Lower lobe of right lung (tissue), 2 donors: ENCODE results near the gene PPARA. TPM values are rescaled to one million over a fixed set of nuclear protein-coding genes. Genes with fewer than 3 reads are reported as not detected.
A peak's percentile ranks its signal among the peaks of the same experiment; 100 is the strongest.

Source experiments
- ATAC-seq, 2 donors: fragments of 200-7000 bp; cut with Tn5 transposase; one replicate each; pipeline ENCODE4 v1.9.1; 2020 to 2022; ENCODE audit warnings: mild to moderate bottlenecking in 2 of 2, moderate library complexity in 2 of 2
- DNase-seq: peaks from one replicate; pipeline ENCODE4 v3.0.0-alpha.2; 2020
- H3K27ac ChIP-seq: fragments of 200-600 bp; one replicate; pipeline ENCODE4 v1.8.0; 2022
- H3K27me3 ChIP-seq: fragments of 200-600 bp; one replicate; pipeline ENCODE4 v1.8.0; 2022; ENCODE audit warnings: low read depth
- H3K36me3 ChIP-seq: fragments of 200-600 bp; one replicate; pipeline ENCODE4 v1.8.0; 2022; ENCODE audit warnings: mild to moderate bottlenecking
- H3K4me1 ChIP-seq: fragments of 200-600 bp; one replicate; pipeline ENCODE4 v1.8.0; 2022
- H3K4me3 ChIP-seq: fragments of 200-600 bp; one replicate; pipeline ENCODE4 v1.8.0; 2022; ENCODE audit warnings: mild to moderate bottlenecking
- H3K9me3 ChIP-seq: fragments of 200-600 bp; one replicate; pipeline ENCODE4 v1.8.0; 2022
- intact Hi-C: fragments of 100-400 bp; cut with DNase I; formaldehyde crosslinking; loops from one replicate; pipeline ENCODE4 v1.11.0; 2022
- total RNA-seq: library from RNA; stranded (reverse); fragmentation: NEBNext Ultra II Directional; extraction: Animal tissue kit (Norgen Biotek cat#: 25700); gene quantifications from one replicate; pipeline ENCODE4 v1.2.1, GENCODE V29; 2021
- TF ChIP-seq, protein P1 (sequence below): fragments of 200-600 bp; IDR thresholded peaks from one replicate; pipeline ENCODE4 v1.8.0; 2022; ENCODE audit warnings: antibody characterized with exemption, mild to moderate bottlenecking
- donor health status: DM: no; HTN: yes; CAD: no; lungs with severe emphysema.

PPARA gene
- total RNA-seq, 1 donor from 2014 or later = 20.5 TPM

DNA sequence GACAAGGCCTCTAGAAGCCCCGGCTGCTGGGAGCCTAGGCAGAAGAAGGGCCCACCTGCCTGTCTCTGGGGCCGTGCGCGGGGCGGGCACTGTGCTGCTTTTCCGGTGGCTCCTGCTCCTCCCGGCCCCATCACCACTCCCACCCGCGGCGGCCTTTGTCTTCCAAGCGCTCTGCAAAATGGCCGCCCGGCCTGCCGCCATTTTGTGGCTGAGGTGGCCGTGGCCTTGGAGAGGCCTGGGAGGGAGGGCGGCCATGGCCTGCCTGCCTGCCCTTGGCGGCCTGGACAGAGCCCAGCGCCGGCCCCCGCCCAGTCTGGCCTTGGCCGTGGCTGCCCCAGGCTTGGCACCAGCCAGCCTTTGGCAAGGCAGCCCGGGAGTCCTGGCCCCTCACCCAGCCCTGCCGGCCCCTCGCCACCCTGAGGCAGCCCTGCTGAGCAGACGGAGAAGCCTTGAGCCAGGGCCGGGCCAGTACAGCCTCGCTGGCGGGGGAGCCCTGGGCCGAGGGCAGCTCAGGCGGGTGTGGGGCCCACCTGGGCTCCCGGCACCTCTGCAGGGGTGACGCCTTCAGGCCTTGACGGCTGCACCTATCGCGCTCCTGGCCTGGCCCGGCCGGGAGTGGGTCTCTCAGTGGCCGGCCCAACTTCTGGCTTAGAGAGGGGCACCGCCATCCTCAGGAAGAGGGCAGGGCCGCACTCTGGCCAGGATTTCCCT, 46.0 kb upstream of the PPARA start:
- peaks cover 83% of the 10 kb centered on the region for H3K4me1 ChIP-seq

GRCh38 chr22:46104881-46105493, 45.3 kb upstream of the PPARA start:
- no peaks in the 10 kb centered on the region for H3K27me3 ChIP-seq
- no peaks in the 10 kb centered on the region for H3K9me3 ChIP-seq
- peak overlapping the region; percentile 21 for H3K4me3 ChIP-seq
- H3K36me3 ChIP-seq = peaks cover 87% of the 10 kb centered on the region
- DNase-seq (no peak), ATAC-seq (peak in 1 of 2 donors; percentile 1)
- H3K4me1 ChIP-seq = peaks cover 89% of the 10 kb centered on the region
- intact Hi-C loops = no loop called here
- TF ChIP-seq, protein P1, sequence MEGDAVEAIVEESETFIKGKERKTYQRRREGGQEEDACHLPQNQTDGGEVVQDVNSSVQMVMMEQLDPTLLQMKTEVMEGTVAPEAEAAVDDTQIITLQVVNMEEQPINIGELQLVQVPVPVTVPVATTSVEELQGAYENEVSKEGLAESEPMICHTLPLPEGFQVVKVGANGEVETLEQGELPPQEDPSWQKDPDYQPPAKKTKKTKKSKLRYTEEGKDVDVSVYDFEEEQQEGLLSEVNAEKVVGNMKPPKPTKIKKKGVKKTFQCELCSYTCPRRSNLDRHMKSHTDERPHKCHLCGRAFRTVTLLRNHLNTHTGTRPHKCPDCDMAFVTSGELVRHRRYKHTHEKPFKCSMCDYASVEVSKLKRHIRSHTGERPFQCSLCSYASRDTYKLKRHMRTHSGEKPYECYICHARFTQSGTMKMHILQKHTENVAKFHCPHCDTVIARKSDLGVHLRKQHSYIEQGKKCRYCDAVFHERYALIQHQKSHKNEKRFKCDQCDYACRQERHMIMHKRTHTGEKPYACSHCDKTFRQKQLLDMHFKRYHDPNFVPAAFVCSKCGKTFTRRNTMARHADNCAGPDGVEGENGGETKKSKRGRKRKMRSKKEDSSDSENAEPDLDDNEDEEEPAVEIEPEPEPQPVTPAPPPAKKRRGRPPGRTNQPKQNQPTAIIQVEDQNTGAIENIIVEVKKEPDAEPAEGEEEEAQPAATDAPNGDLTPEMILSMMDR = no peak
- H3K27ac ChIP-seq = peak overlapping the region; percentile 83

More for the DNA sequence above, 46.0 kb upstream of the PPARA start:
- H3K36me3 ChIP-seq = peaks cover 87% of the 10 kb centered on the region
- peak overlapping the region; percentile 83 for H3K27ac ChIP-seq
- ATAC-seq (no peak), DNase-seq (no peak)
- TF ChIP-seq, protein P1 = no peak
- no peaks in the 10 kb centered on the region for H3K27me3 ChIP-seq
- no peaks in the 10 kb centered on the region for H3K9me3 ChIP-seq
- intact Hi-C loops = no loop called here
- H3K4me3 ChIP-seq = peak overlapping the region; percentile 21

GRCh38 chr22:46105494-46106278, 44.6 kb upstream of the PPARA start:
- peak overlapping the region; percentile 83 for H3K27ac ChIP-seq
- peaks cover 87% of the 10 kb centered on the region for H3K36me3 ChIP-seq
- H3K4me1 ChIP-seq = peaks cover 96% of the 10 kb centered on the region
- no peak overlapping the region for H3K4me3 ChIP-seq
- DNase-seq (no peak), ATAC-seq (peak; percentile 47 to 73)
- H3K9me3 ChIP-seq = no peaks in the 10 kb centered on the region
- TF ChIP-seq, protein P1 = no peak
- H3K27me3 ChIP-seq = no peaks in the 10 kb centered on the region
- intact Hi-C loops = no loop called here

GRCh38 chr22:46106279-46107022, 43.9 kb upstream of the PPARA start:
- intact Hi-C loops = no loop called here
- Histone ChIP-seq H3K4me1 (peaks cover 96% of the 10 kb centered on the region), H3K36me3 (peaks cover 87% of the 10 kb centered on the region), H3K27me3 (no peaks in the 10 kb centered on the region), H3K9me3 (no peaks in the 10 kb centered on the region), H3K4me3 (no peak overlapping the region), H3K27ac (peak overlapping the region; percentile 83)
- TF ChIP-seq, protein P1 = no peak
- DNase-seq = no peak
- no peak for ATAC-seq

- peak overlapping the region; percentile 83 for H3K27ac ChIP-seq
- ATAC-seq (peak; percentile 52 to 56), DNase-seq (peak; percentile 72)
- peaks cover 87% of the 10 kb centered on the region for H3K36me3 ChIP-seq
- TF ChIP-seq, protein P1 = no peak
- no peak overlapping the region for H3K4me3 ChIP-seq
- intact Hi-C loops = no loop called here
- H3K4me1 ChIP-seq = peaks cover 89% of the 10 kb centered on the region
- no peaks in the 10 kb centered on the region for H3K9me3 ChIP-seq
- no peaks in the 10 kb centered on the region for H3K27me3 ChIP-seq
Observed at GRCh38 chr22:46107089-46107664, 43.1 kb upstream of the PPARA start.
